K562 (cell line): Measurements from ENCODE around the gene TNFAIP3. TPM values are rescaled to one million over a fixed set of nuclear protein-coding genes. Genes with fewer than 3 reads are reported as not detected.
A peak's percentile ranks its signal among the peaks of the same experiment; 100 is the strongest.

Experiments
- EP300 ChIP-seq: IDR thresholded peaks from 2 replicates; pipeline ENCODE4 v1.6.1; 2012; ENCODE audit warnings: low read length, improper control_type of control experiment
- MECOM ChIP-seq: fragments of 250-450 bp; sonication (Bioruptor Pico); IDR thresholded peaks from 2 replicates; pipeline ENCODE4 v1.8.0; 2022; ENCODE audit warnings: inconsistent platforms
- MNT ChIP-seq, 2 experiments: fragments of 450-650 bp; conservative IDR thresholded peaks; 2 replicates each; pipeline ENCODE4 v1.6.1; 2017; ENCODE audit warnings: mild to moderate bottlenecking in 2 of 2, moderate library complexity in 2 of 2
- NR4A1 ChIP-seq, 2 experiments: fragments of 250-450 bp in 1 of 2; fragments of 450-650 bp in 1 of 2; sonication (Bioruptor Pico) in 1 of 2; IDR thresholded peaks; 2 replicates each; pipeline versions ENCODE4 v1.4.0 to v1.6.1; 2016 to 2020; ENCODE audit warnings: mild to moderate bottlenecking in 2 of 2, missing compliant biosample characterization in 1 of 2, missing genetic modification characterization in 1 of 2, moderate library complexity in 1 of 2
- POLR2A ChIP-seq: fragments of 450-650 bp; conservative IDR thresholded peaks from 2 replicates; pipeline ENCODE4 v1.6.1; 2016
- POLR2AphosphoS2 ChIP-seq: IDR thresholded peaks from 2 replicates; pipeline ENCODE4 v1.6.1; 2012; ENCODE audit warnings: low read length, improper control_type of control experiment
- POLR2AphosphoS5 ChIP-seq: IDR thresholded peaks from 2 replicates; pipeline ENCODE4 v1.6.1; 2011; ENCODE audit warnings: mild to moderate bottlenecking, low read depth, low read length, moderate library complexity; ENCODE audit not compliant: control insufficient read depth, insufficient read depth
- REST ChIP-seq, 2 experiments: fragments of 450-650 bp; formaldehyde crosslinking in 1 of 2; IDR thresholded peaks; 2 replicates each; pipeline versions ENCODE4 v1.4.0 to v1.6.1; 2014 to 2020; ENCODE audit warnings: mild to moderate bottlenecking in 2 of 2, borderline replicate concordance in 1 of 2, low read depth in 1 of 2
- STAT6 ChIP-seq: sonication (generic); formaldehyde crosslinking; IDR thresholded peaks from 2 replicates; pipeline ENCODE4 v1.8.1; 2023; ENCODE audit warnings: mild to moderate bottlenecking, missing genetic modification reagents
- THRB ChIP-seq: fragments of 450-650 bp; formaldehyde crosslinking; conservative IDR thresholded peaks from 2 replicates; pipeline ENCODE4 v1.4.0; 2022; ENCODE audit warnings: mild to moderate bottlenecking, missing genetic modification characterization
- ZFP1 ChIP-seq: fragments of 450-650 bp; formaldehyde crosslinking; IDR thresholded peaks from 2 replicates; pipeline ENCODE4 v1.4.0; 2020; ENCODE audit warnings: mild to moderate bottlenecking, mixed read lengths
- ZNF174 ChIP-seq: fragments of 250-450 bp; sonication (Bioruptor Pico); IDR thresholded peaks from 2 replicates; pipeline ENCODE4 v1.4.0; 2020; ENCODE audit warnings: mild to moderate bottlenecking
- polyA plus RNA-seq, 8 experiments: library from polyadenylated mRNA; depleted of rRNA in 4 of 8; stranded (reverse) in 5 of 8; unstranded in 3 of 8; fragments of >200 nt; fragmentation: Nextera tagmentation in 2 of 8; fragmentation: Illumina TruSeq in 1 of 8; extraction: Ambion mirVana in 2 of 8; extraction: Trizol in 1 of 8; gene quantifications; 2 replicates each; pipeline versions ENCODE4 v1.2.1 to v1.2.3, GENCODE V29; 2011 to 2014; ENCODE audit warnings: inconsistent platforms in 1 of 8, missing spikeins in 1 of 8
- total RNA-seq, 7 experiments: library from RNA; depleted of rRNA in 6 of 7; stranded (reverse); fragments of >200 nt in 6 of 7; fragmentation: Illumina TruSeq in 2 of 7; extraction: Trizol in 2 of 7; gene quantifications; 2 replicates each; pipeline versions ENCODE4 v1.2.1 to v1.2.3, GENCODE V29; 2011 to 2021; ENCODE audit warnings: low replicate concordance in 1 of 7

The TNFAIP3 gene
- total and polyA plus RNA-seq, 9 of the 15 experiments (the other 6 are each of a cell fraction or from before 2014, with no cell fraction given): 0.79 to 17.0 (median 6.4) TPM

GRCh38 chr6:137866200-137866913 lies 702 bp upstream of the TNFAIP3 start (continued):
- TF ChIP-seq MNT (conservative IDR thresholded peaks at IDR 0.05) (peak; percentile 92 to 97), ZNF174 (CRISPR knock-in tag) (no peak), POLR2A (peak; percentile 46), POLR2AphosphoS5 (peak; percentile 66; the same call in 1 of the 2 replicates), POLR2AphosphoS2 (no peak), EP300 (peak; percentile 94), THRB (0 out of 2 replicates have a peak, but pooled peaks have one; percentile 20), MECOM (CRISPR knock-in tag) (peak; percentile 41), ZFP1 (CRISPR knock-in tag) (no peak), STAT6 (peak; percentile 89; the same call in 1 of the 2 replicates), NR4A1 (CRISPR knock-in tag; IDR thresholded peaks at IDR 0.05) (no peak), NR4A1 (tag; IDR thresholded peaks at IDR 0.05) (peak; percentile 17; the same call in 1 of the 2 replicates), REST (IDR thresholded peaks at IDR 0.05; ENCODE audit: borderline replicate concordance) (peak; percentile 20; the same call in 1 of the 2 replicates), REST (CRISPR knock-in tag; IDR thresholded peaks at IDR 0.05; ENCODE audit: low read depth) (peak; percentile 28; the same call in 1 of the 2 replicates)
